SH-SY5Y (cell line): ENCODE data around the gene RNF175.

ENCODE experiments used
- GATA2 ChIP-seq: IDR thresholded peaks from 2 replicates; pipeline ENCODE4 v1.6.1; 2011; ENCODE audit warnings: mild to moderate bottlenecking, low read depth, low read length
- GATA3 ChIP-seq: IDR thresholded peaks from 2 replicates; pipeline ENCODE4 v1.6.1; 2011; ENCODE audit warnings: low read depth, mild to moderate bottlenecking, low read length, moderate library complexity

- TF ChIP-seq GATA3 = no peak
- no peak for TF ChIP-seq GATA2
These were observed 45.8 kb downstream of the RNF175 start for GRCh38 chr4:153713866-153714646.
